Karpas-422 (cell line): Measurements from ENCODE around the gene POT1. TPM values are rescaled to one million over a fixed set of nuclear protein-coding genes. Genes with fewer than 3 reads are reported as not detected.

Experiments
- DNase-seq: peaks from one replicate; pipeline ENCODE4 v3.0.0-alpha.2; 2015
- H2AFZ ChIP-seq: fragments of 200-600 bp; sonication (generic); 2 replicates; pipeline ENCODE4 v1.6.1; 2014; ENCODE audit warnings: antibody characterized with exemption, low read length, mixed read lengths
- H3K27ac ChIP-seq: fragments of 200-600 bp; sonication (generic); 2 replicates; pipeline ENCODE4 v1.5.1; 2014; ENCODE audit warnings: mild to moderate bottlenecking, low read length, moderate library complexity
- H3K27me3 ChIP-seq: fragments of 200-600 bp; sonication (generic); 2 replicates; pipeline ENCODE4 v1.6.1; 2014; ENCODE audit warnings: low read length, mixed read lengths
- H3K36me3 ChIP-seq: fragments of 200-600 bp; sonication (generic); 2 replicates; pipeline ENCODE4 v1.6.1; 2014; ENCODE audit warnings: low read length, mixed read lengths; ENCODE audit not compliant: insufficient read depth
- H3K4me1 ChIP-seq: fragments of 200-600 bp; sonication (generic); 2 replicates; pipeline ENCODE4 v1.6.1; 2014; ENCODE audit warnings: mild to moderate bottlenecking, low read length, mixed read lengths
- H3K4me2 ChIP-seq: fragments of 200-600 bp; sonication (generic); 2 replicates; pipeline ENCODE4 v1.6.1; 2014; ENCODE audit warnings: low read length, low read depth, mild to moderate bottlenecking; ENCODE audit not compliant: poor library complexity, severe bottlenecking
- H3K4me3 ChIP-seq: fragments of 200-600 bp; sonication (generic); 2 replicates; pipeline ENCODE4 v1.5.1; 2014; ENCODE audit warnings: mild to moderate bottlenecking, antibody characterized with exemption, low read length, mixed read lengths
- H3K79me2 ChIP-seq: fragments of 200-600 bp; sonication (generic); 2 replicates; pipeline ENCODE4 v1.6.1; 2014; ENCODE audit warnings: mild to moderate bottlenecking, low read length, mixed read lengths
- H3K9ac ChIP-seq: fragments of 200-600 bp; sonication (generic); 2 replicates; pipeline ENCODE4 v1.6.0; 2014; ENCODE audit warnings: low read length
- H3K9me2 ChIP-seq: fragments of 200-600 bp; sonication (generic), shearing (Covaris generic); replicated peaks from 2 replicates; pipeline ENCODE4 v1.6.0; 2014; ENCODE audit warnings: mild to moderate bottlenecking, low read length, moderate library complexity; ENCODE audit not compliant: insufficient read depth
- H3K9me3 ChIP-seq: fragments of 300-700, 200-600 bp; sonication (generic); 2 replicates; pipeline ENCODE4 v1.6.1; 2014; ENCODE audit warnings: low read length, mixed read lengths
- H4K20me1 ChIP-seq: fragments of 200-600 bp; sonication (generic); 2 replicates; pipeline ENCODE4 v1.6.1; 2014; ENCODE audit warnings: mild to moderate bottlenecking, antibody characterized with exemption, low read length, low read depth; ENCODE audit not compliant: insufficient read depth
- total RNA-seq: library from RNA; depleted of rRNA; stranded (reverse); fragments of >200 nt; shearing (Covaris generic); gene quantifications from 2 replicates; pipeline ENCODE4 v1.2.3, GENCODE V29; 2014; ENCODE audit warnings: low replicate concordance

POT1 gene
- total RNA-seq, 1 experiment from 2014 or later, result 125 TPM

DNA sequence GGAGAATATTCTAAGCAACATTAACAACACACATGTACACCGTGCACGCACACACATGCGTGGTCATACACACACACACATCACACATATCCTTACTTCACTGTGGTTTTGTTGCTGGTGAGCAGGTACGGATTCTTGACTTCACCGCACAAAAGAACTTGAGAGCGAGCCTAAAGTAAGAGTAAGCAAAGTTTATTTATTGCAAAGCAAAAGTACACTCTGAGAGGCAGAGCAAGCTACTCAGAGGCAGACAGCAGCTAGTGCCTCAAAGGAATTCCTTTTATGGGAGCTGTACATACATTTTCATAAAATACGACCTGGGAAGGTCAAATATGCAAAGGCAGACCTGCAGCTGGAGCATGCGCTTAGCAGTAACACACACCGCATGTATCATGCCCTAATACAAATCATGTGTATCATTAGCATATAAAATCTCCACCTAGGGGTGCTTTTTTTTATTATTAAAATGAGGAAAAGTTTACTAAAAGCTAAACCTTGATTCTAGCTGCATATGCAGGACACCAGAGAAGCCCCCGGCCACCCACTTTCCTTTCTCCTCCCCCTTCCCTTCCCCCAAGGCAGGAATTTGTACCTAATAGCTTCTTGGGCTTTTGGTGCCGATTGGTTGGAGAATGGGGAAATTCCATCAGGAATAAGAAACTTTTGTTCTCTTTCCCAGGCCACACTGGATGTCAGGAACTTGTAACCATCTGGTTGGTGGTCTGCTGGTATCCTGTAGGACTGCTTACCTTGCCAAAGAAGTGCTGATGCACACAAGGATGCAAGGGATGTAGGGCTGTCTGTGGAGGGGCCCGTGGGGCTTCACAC, 147.5 kb downstream of the POT1 start:
- H3K79me2 ChIP-seq, result no peaks in the 10 kb centered on the region
- H3K27ac ChIP-seq, result no peak overlapping the region
- no peak for DNase-seq
- H3K9me3 ChIP-seq, result no peaks in the 10 kb centered on the region
- H3K4me1 ChIP-seq, result no peaks in the 10 kb centered on the region
- no peak overlapping the region for H2AFZ ChIP-seq
- H3K4me2 ChIP-seq, result no peak overlapping the region
- no peak overlapping the region for H3K9ac ChIP-seq
- no peaks in the 10 kb centered on the region for H3K36me3 ChIP-seq
- no peaks in the 10 kb centered on the region for H4K20me1 ChIP-seq
- H3K4me3 ChIP-seq, result no peak overlapping the region
- no peaks in the 10 kb centered on the region for H3K9me2 ChIP-seq
- H3K27me3 ChIP-seq, result no peaks in the 10 kb centered on the region

DNA sequence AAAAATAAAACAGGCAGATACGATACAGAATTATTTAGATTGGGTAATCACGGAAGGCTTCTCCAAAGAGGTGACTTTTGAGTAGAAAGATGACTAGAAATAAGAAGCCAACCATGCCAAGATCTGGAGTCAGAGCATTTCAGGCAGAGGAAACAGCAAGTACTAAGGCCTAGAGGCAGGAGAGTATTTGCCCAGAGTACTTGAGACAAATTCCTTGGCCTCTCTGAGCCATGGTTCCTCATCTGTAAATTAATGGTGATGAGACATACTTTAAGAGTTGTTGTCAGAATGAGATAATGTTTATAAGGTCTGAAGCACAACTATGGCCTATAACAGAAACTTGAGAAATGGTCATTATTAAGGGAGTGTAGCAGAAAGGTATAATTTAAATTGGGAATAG, 148.2 kb downstream of the POT1 start:
- DNase-seq, result no peak
- Histone ChIP-seq H3K4me1 (no peaks in the 10 kb centered on the region), H3K36me3 (no peaks in the 10 kb centered on the region), H3K9ac (no peak overlapping the region), H3K4me2 (no peak overlapping the region), H3K9me3 (no peaks in the 10 kb centered on the region), H4K20me1 (no peaks in the 10 kb centered on the region), H3K9me2 (no peaks in the 10 kb centered on the region), H3K27me3 (no peaks in the 10 kb centered on the region), H3K79me2 (no peaks in the 10 kb centered on the region), H2AFZ (no peak overlapping the region), H3K4me3 (no peak overlapping the region), H3K27ac (no peak overlapping the region)

DNA sequence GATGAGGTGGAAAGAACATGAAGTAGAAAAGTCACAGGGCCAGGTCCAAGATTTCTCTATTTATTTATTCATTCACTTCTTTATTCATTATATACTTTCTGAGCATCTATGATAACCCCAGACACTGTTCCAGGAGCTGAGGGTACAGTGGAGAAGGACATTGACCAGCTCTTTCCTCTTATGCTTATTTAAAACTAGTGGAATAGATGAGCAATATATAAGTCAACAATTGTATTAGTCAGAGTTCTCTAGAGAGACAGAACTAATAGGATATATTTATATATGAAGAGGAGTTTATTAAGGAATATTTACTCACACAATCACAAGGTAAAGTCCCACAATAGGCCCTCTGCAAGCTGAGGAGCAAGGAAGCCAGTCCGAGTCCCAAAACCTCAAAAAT, 149.0 kb downstream of the POT1 start:
- H3K36me3 ChIP-seq, result no peaks in the 10 kb centered on the region
- H3K9ac ChIP-seq, result no peak overlapping the region
- DNase-seq, result no peak

DNA sequence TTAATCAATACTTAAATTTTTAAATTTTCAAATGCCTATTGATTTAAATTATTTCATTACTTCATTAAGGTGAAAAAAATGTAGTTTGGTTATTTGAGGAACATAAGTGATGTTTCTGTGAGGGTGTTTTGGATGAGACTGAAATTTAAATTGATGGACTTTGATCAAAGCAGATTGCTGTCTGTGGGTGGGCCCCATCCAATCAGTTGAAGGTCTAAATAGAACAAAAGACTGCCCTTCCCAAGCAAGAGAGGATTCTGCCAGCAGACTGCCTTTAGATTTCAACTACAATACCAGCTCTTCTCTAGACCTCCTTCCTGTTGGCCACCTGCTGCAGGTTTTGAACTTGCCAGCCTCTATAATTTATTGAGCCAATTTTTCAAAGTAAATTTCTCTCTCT, 149.6 kb downstream of the POT1 start:
- no peak overlapping the region for H3K27ac ChIP-seq
- H4K20me1 ChIP-seq, result no peaks in the 10 kb centered on the region
- H3K9me2 ChIP-seq, result no peaks in the 10 kb centered on the region
- H3K9me3 ChIP-seq, result no peaks in the 10 kb centered on the region
- H3K27me3 ChIP-seq, result no peaks in the 10 kb centered on the region
- H3K4me3 ChIP-seq, result no peak overlapping the region
- H3K79me2 ChIP-seq, result no peaks in the 10 kb centered on the region
- DNase-seq, result no peak
- no peak overlapping the region for H3K9ac ChIP-seq
- no peaks in the 10 kb centered on the region for H3K4me1 ChIP-seq
- no peak overlapping the region for H2AFZ ChIP-seq
- H3K36me3 ChIP-seq, result no peaks in the 10 kb centered on the region
- H3K4me2 ChIP-seq, result no peak overlapping the region

More for the DNA sequence above, 149.0 kb downstream of the POT1 start:
- Histone ChIP-seq H3K9me3 (no peaks in the 10 kb centered on the region), H3K27ac (no peak overlapping the region), H3K4me3 (no peak overlapping the region), H3K4me2 (no peak overlapping the region), H2AFZ (no peak overlapping the region), H4K20me1 (no peaks in the 10 kb centered on the region), H3K27me3 (no peaks in the 10 kb centered on the region), H3K4me1 (no peaks in the 10 kb centered on the region), H3K79me2 (no peaks in the 10 kb centered on the region), H3K9me2 (no peaks in the 10 kb centered on the region)

DNA sequence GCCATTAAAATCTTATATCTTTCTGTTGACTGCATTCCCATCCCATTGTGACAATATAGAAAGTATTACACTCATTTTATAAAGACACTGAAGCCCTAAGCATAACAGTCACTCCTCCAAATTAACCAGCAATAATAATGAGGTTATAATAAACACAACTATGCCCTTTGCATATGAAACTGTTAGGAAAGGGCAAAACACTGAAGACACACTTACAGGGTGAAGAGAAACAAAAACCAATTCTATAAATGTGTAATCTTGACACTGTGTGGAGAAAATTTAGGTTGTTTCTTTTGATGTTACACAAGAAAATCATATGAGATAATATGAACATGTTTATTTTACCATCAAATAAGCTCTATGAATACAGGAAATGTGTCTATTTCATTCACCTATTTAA, 150.0 kb downstream of the POT1 start:
- H3K4me2 ChIP-seq, result no peak overlapping the region
- H2AFZ ChIP-seq, result no peak overlapping the region
- no peaks in the 10 kb centered on the region for H4K20me1 ChIP-seq
- H3K27ac ChIP-seq, result no peak overlapping the region
- no peaks in the 10 kb centered on the region for H3K9me3 ChIP-seq
- H3K36me3 ChIP-seq, result no peaks in the 10 kb centered on the region
- no peaks in the 10 kb centered on the region for H3K4me1 ChIP-seq
- H3K4me3 ChIP-seq, result no peak overlapping the region
- no peaks in the 10 kb centered on the region for H3K27me3 ChIP-seq
- H3K9ac ChIP-seq, result no peak overlapping the region
- no peak for DNase-seq
- no peaks in the 10 kb centered on the region for H3K79me2 ChIP-seq
- no peaks in the 10 kb centered on the region for H3K9me2 ChIP-seq

DNA sequence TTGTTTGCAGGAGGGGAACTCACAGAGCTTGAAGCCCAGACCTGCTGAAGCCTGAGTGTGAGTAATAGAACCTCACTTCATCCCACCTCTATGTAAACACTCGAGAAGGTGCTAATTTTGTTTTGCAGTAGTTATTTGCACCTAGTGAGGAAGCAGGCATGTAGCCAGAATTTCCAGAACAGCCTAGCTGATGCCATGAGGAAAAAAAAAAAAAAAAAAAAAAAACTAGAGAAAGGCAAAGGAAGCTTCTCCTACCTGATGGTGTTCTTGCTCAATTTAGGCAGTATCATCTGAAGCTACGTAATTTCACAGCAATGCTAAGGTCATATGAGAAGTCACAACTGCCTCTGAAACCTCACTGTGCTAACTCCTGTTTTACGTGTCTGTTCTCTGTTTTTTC, 150.4 kb downstream of the POT1 start:
- Histone ChIP-seq H3K9me2 (no peaks in the 10 kb centered on the region), H3K79me2 (no peaks in the 10 kb centered on the region), H3K9ac (no peak overlapping the region), H3K27me3 (no peaks in the 10 kb centered on the region), H3K4me1 (no peaks in the 10 kb centered on the region), H2AFZ (no peak overlapping the region), H3K9me3 (no peaks in the 10 kb centered on the region), H3K4me3 (no peak overlapping the region), H4K20me1 (no peaks in the 10 kb centered on the region), H3K36me3 (no peaks in the 10 kb centered on the region), H3K4me2 (no peak overlapping the region), H3K27ac (no peak overlapping the region)
- no peak for DNase-seq

DNA sequence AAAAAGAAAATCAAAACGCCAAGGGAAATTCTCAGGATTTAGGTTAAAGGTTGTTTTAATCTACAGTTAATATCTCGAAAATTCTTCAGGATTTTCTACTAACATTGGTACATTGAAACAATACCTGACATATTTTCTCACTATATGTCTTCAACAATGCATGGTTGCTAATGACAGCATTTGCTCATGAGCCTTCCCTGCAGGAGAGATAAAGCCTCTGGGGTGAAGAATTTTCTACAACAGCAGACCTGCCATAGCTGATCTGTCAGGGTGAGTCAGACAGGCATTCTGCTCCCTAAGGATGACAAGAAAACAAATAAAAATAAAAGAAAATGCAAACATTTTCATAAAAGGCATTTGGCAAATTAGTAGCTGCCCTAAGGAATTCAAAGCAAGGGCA, 152.4 kb downstream of the POT1 start:
- no peaks in the 10 kb centered on the region for H3K4me1 ChIP-seq
- no peak for DNase-seq
- H3K9me2 ChIP-seq, result no peaks in the 10 kb centered on the region
- H3K79me2 ChIP-seq, result no peaks in the 10 kb centered on the region
- no peaks in the 10 kb centered on the region for H3K27me3 ChIP-seq
- no peak overlapping the region for H3K4me2 ChIP-seq
- no peak overlapping the region for H2AFZ ChIP-seq
- no peaks in the 10 kb centered on the region for H4K20me1 ChIP-seq
- H3K27ac ChIP-seq, result no peak overlapping the region
- no peak overlapping the region for H3K4me3 ChIP-seq
- H3K9me3 ChIP-seq, result no peaks in the 10 kb centered on the region
- H3K36me3 ChIP-seq, result no peaks in the 10 kb centered on the region
- no peak overlapping the region for H3K9ac ChIP-seq

DNA sequence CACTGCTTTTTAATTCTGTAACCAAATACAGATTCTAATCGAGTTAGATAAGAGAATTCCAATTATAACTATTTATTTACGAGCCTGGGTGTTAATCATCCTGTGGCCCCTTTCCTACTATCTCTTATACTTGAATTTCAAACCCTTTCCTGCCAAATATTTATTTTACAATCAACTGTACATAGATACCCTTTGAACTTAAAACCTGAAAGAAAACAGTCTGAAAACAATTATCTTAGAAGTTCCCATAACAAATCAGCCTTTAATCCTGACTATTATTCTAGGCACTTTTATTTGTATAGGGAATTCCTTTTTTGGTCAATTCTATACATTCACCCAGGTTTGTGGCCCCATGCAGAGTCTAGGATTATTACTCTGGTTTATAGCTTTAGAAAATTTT, 153.5 kb downstream of the POT1 start:
- Histone ChIP-seq H3K4me2 (no peak overlapping the region), H4K20me1 (no peaks in the 10 kb centered on the region), H3K4me1 (no peaks in the 10 kb centered on the region), H3K27me3 (no peaks in the 10 kb centered on the region), H3K36me3 (no peaks in the 10 kb centered on the region), H3K9ac (no peak overlapping the region), H3K9me3 (no peaks in the 10 kb centered on the region), H3K27ac (no peak overlapping the region), H2AFZ (no peak overlapping the region), H3K9me2 (no peaks in the 10 kb centered on the region), H3K79me2 (no peaks in the 10 kb centered on the region), H3K4me3 (no peak overlapping the region)
- DNase-seq, result no peak
